ENCODE measurements around the gene ERV3-1. TPM values are rescaled to one million over a fixed set of nuclear protein-coding genes. Genes with fewer than 3 reads are reported as not detected.

Gene ERV3-1
- polyA plus RNA-seq, 1 donor from 2014 or later: 48.5 TPM

DNA sequence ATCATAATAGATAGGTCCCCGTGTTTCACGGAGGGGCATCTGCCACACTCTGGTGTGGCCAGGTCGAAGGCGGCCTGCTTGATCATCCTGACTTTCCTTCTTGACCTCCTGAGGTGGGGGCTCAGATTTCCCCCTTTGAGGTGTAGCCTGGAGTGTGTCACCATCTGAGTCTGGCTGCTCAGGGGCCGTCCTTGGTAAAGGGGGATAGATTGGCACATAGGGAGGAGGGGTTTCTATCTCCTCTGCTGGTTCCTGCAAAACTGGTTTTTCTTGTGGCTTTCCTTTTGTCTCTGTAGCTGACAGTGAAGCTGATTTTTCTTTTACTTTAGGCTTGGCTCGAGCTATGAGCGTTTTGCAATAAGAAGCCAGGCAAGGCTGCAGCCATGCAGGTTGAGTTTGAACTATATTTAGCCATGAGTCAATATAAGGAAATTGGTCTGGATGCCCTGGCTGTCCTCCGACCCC lies 8.5 kb downstream of the ERV3-1 start:
- Histone ChIP-seq H3K27ac (ENCODE audit: low read length) (no peak overlapping the region), H3K4me3 (ENCODE audit: low read length) (no peak overlapping the region), H3F3A (ENCODE audit: insufficient read depth, low read length, poor library complexity, severe bottlenecking) (no peaks in the 10 kb centered on the region), H3K9me2 (ENCODE audit: insufficient read depth, low read length) (no peaks in the 10 kb centered on the region), H3K9ac (ENCODE audit: low read length) (no peak overlapping the region), H3K9me3 (ENCODE audit: low read length) (peaks cover 60% of the 10 kb centered on the region), H3K36me3 (ENCODE audit: insufficient read depth, low read length) (peaks cover 15% of the 10 kb centered on the region), H4K20me1 (ENCODE audit: insufficient read depth) (no peaks in the 10 kb centered on the region), H3K4me2 (ENCODE audit: low read length) (no peak overlapping the region), H3K27me3 (ENCODE audit: insufficient read depth, low read depth, low read length) (no peaks in the 10 kb centered on the region), H3K79me2 (replicated peaks; ENCODE audit: insufficient read depth, low read length) (peaks cover 31% of the 10 kb centered on the region), H2AFZ (ENCODE audit: low read depth, low read length) (no peak overlapping the region)
- TF ChIP-seq MXI1 (conservative IDR thresholded peaks at IDR 0.05; ENCODE audit: poor library complexity, severe bottlenecking): no peak
- TF ChIP-seq SMC3 (conservative IDR thresholded peaks at IDR 0.05; ENCODE audit: poor library complexity): no peak
- TF ChIP-seq TAF1 (IDR thresholded peaks at IDR 0.05; ENCODE audit: low read depth): no peak
- no peak for TF ChIP-seq EZH2 (IDR thresholded peaks at IDR 0.05; ENCODE audit: borderline replicate concordance, insufficient read depth, low read length, poor library complexity, severe bottlenecking)
- no peak for TF ChIP-seq EP300 (conservative IDR thresholded peaks at IDR 0.05; ENCODE audit: poor library complexity, severe bottlenecking)
- TF ChIP-seq, protein P1, sequence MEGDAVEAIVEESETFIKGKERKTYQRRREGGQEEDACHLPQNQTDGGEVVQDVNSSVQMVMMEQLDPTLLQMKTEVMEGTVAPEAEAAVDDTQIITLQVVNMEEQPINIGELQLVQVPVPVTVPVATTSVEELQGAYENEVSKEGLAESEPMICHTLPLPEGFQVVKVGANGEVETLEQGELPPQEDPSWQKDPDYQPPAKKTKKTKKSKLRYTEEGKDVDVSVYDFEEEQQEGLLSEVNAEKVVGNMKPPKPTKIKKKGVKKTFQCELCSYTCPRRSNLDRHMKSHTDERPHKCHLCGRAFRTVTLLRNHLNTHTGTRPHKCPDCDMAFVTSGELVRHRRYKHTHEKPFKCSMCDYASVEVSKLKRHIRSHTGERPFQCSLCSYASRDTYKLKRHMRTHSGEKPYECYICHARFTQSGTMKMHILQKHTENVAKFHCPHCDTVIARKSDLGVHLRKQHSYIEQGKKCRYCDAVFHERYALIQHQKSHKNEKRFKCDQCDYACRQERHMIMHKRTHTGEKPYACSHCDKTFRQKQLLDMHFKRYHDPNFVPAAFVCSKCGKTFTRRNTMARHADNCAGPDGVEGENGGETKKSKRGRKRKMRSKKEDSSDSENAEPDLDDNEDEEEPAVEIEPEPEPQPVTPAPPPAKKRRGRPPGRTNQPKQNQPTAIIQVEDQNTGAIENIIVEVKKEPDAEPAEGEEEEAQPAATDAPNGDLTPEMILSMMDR (IDR thresholded peaks at IDR 0.05; ENCODE audit: poor library complexity, severe bottlenecking): no peak
- no peak for TF ChIP-seq RAD21 (conservative IDR thresholded peaks at IDR 0.05)
- no peak for TF ChIP-seq POLR2AphosphoS5 (IDR thresholded peaks at IDR 0.05)
- TF ChIP-seq, protein P2, sequence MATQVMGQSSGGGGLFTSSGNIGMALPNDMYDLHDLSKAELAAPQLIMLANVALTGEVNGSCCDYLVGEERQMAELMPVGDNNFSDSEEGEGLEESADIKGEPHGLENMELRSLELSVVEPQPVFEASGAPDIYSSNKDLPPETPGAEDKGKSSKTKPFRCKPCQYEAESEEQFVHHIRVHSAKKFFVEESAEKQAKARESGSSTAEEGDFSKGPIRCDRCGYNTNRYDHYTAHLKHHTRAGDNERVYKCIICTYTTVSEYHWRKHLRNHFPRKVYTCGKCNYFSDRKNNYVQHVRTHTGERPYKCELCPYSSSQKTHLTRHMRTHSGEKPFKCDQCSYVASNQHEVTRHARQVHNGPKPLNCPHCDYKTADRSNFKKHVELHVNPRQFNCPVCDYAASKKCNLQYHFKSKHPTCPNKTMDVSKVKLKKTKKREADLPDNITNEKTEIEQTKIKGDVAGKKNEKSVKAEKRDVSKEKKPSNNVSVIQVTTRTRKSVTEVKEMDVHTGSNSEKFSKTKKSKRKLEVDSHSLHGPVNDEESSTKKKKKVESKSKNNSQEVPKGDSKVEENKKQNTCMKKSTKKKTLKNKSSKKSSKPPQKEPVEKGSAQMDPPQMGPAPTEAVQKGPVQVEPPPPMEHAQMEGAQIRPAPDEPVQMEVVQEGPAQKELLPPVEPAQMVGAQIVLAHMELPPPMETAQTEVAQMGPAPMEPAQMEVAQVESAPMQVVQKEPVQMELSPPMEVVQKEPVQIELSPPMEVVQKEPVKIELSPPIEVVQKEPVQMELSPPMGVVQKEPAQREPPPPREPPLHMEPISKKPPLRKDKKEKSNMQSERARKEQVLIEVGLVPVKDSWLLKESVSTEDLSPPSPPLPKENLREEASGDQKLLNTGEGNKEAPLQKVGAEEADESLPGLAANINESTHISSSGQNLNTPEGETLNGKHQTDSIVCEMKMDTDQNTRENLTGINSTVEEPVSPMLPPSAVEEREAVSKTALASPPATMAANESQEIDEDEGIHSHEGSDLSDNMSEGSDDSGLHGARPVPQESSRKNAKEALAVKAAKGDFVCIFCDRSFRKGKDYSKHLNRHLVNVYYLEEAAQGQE (IDR thresholded peaks at IDR 0.05; ENCODE audit: borderline replicate concordance): no peak

DNA sequence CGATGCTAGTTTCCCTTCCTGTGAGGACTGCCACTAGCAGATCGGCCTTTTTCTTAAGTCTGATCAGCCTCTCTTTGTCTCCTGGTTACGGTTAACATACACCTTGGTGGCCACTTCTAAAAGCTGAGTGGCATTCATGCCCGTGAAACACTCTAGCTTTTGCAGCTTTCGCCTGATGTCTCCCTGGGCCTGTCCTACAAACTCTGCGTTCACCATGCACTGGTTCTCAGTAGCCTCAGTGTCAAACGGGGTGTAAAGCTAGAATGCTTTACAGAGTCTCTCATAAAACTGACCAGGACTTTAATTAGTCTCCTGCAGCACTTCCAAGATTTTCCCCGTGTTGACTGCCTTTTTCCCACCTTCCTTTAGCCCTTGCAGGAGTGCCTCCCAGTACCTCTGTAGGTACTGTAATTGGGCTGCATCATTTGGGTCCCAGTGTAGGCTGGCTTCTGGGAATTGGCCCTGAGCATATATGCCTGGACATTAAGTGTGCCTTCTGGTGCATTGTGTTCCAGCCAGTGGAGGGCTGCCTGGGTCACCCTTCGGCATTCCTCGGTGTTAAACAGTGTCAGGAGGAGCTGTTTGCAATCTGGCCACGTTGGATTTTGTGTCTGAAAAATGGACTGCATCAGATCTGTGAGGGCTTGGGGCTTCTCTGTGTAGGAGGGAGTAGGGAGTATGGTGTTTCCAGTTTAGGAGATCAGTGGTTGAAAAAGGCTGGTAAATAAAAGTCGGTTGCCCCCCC lies 9.2 kb downstream of the ERV3-1 start:
- no peaks in the 10 kb centered on the region for H3K27me3 ChIP-seq (ENCODE audit: insufficient read depth, low read depth, low read length)
- no peak overlapping the region for H3K4me3 ChIP-seq (ENCODE audit: low read length)
- peaks cover 27% of the 10 kb centered on the region for H3K79me2 ChIP-seq (replicated peaks; ENCODE audit: insufficient read depth, low read length)
- H3K36me3 ChIP-seq (ENCODE audit: insufficient read depth, low read length): peaks cover 21% of the 10 kb centered on the region
- H3K9me2 ChIP-seq (ENCODE audit: insufficient read depth, low read length): no peaks in the 10 kb centered on the region
- TF ChIP-seq RAD21 (conservative IDR thresholded peaks at IDR 0.05): no peak
- no peak for TF ChIP-seq POLR2AphosphoS5 (IDR thresholded peaks at IDR 0.05)
- TF ChIP-seq, protein P1 (IDR thresholded peaks at IDR 0.05; ENCODE audit: poor library complexity, severe bottlenecking): no peak
- no peak for TF ChIP-seq MXI1 (conservative IDR thresholded peaks at IDR 0.05; ENCODE audit: poor library complexity, severe bottlenecking)
- TF ChIP-seq, protein P2 (IDR thresholded peaks at IDR 0.05; ENCODE audit: borderline replicate concordance): no peak
- TF ChIP-seq EP300 (conservative IDR thresholded peaks at IDR 0.05; ENCODE audit: poor library complexity, severe bottlenecking): no peak
- TF ChIP-seq TAF1 (IDR thresholded peaks at IDR 0.05; ENCODE audit: low read depth): no peak
- TF ChIP-seq SMC3 (conservative IDR thresholded peaks at IDR 0.05; ENCODE audit: poor library complexity): no peak
- TF ChIP-seq EZH2 (IDR thresholded peaks at IDR 0.05; ENCODE audit: borderline replicate concordance, insufficient read depth, low read length, poor library complexity, severe bottlenecking): no peak
- H3K4me2 ChIP-seq (ENCODE audit: low read length): no peak overlapping the region
- H2AFZ ChIP-seq (ENCODE audit: low read depth, low read length): no peak overlapping the region
- H3K9me3 ChIP-seq (ENCODE audit: low read length): peaks cover 63% of the 10 kb centered on the region
- no peaks in the 10 kb centered on the region for H4K20me1 ChIP-seq (ENCODE audit: insufficient read depth)
- H3F3A ChIP-seq (ENCODE audit: insufficient read depth, low read length, poor library complexity, severe bottlenecking): no peaks in the 10 kb centered on the region
- H3K27ac ChIP-seq (ENCODE audit: low read length): no peak overlapping the region
- no peak overlapping the region for H3K9ac ChIP-seq (ENCODE audit: low read length)
